ENCODE data around the gene RNF10.

The RNF10 gene

GRCh38 chr12:120488057-120488640 is 46.0 kb upstream of the RNF10 start:
- Histone ChIP-seq H4K20me1 (ENCODE audit: low read depth, low read length) (no peaks in the 10 kb centered on the region), H3K27ac (ENCODE audit: low read depth, low read length) (no peak overlapping the region), H3K79me2 (ENCODE audit: insufficient read depth, low read length) (no peaks in the 10 kb centered on the region), H3K27me3 (ENCODE audit: low read length) (no peaks in the 10 kb centered on the region), H2AFZ (ENCODE audit: low read depth, low read length, severe bottlenecking) (no peak overlapping the region), H3K4me3 (ENCODE audit: insufficient read depth, low read length, poor library complexity, severe bottlenecking) (no peak overlapping the region), H3K9me2 (replicated peaks; ENCODE audit: insufficient read depth, low read length) (no peaks in the 10 kb centered on the region), H3K4me2 (ENCODE audit: low read depth, low read length, poor library complexity, severe bottlenecking) (no peak overlapping the region), H3K9ac (ENCODE audit: low read length) (no peak overlapping the region), H3K36me3 (ENCODE audit: low read length) (no peaks in the 10 kb centered on the region), H3K9me3 (ENCODE audit: insufficient read depth, low read length) (no peaks in the 10 kb centered on the region), H3F3A (ENCODE audit: insufficient read depth) (no peaks in the 10 kb centered on the region)
- TF ChIP-seq EZH2phosphoT487 (conservative IDR thresholded peaks at IDR 0.05; ENCODE audit: low read length) (no peak), CTCF (IDR thresholded peaks at IDR 0.05; ENCODE audit: insufficient read depth, low read length, poor library complexity, severe bottlenecking) (no peak)

- Histone ChIP-seq H3K9ac (ENCODE audit: low read length) (no peak overlapping the region), H2AFZ (ENCODE audit: low read depth, low read length, severe bottlenecking) (no peak overlapping the region), H3K4me3 (ENCODE audit: insufficient read depth, low read length, poor library complexity, severe bottlenecking) (no peak overlapping the region), H3K36me3 (ENCODE audit: low read length) (no peaks in the 10 kb centered on the region), H3K4me2 (ENCODE audit: low read depth, low read length, poor library complexity, severe bottlenecking) (no peak overlapping the region), H3K27me3 (ENCODE audit: low read length) (no peaks in the 10 kb centered on the region), H3K27ac (ENCODE audit: low read depth, low read length) (no peak overlapping the region), H3K9me3 (ENCODE audit: insufficient read depth, low read length) (no peaks in the 10 kb centered on the region), H3F3A (ENCODE audit: insufficient read depth) (no peaks in the 10 kb centered on the region), H3K9me2 (replicated peaks; ENCODE audit: insufficient read depth, low read length) (no peaks in the 10 kb centered on the region), H4K20me1 (ENCODE audit: low read depth, low read length) (no peaks in the 10 kb centered on the region), H3K79me2 (ENCODE audit: insufficient read depth, low read length) (no peaks in the 10 kb centered on the region)
- no peak for TF ChIP-seq EZH2phosphoT487 (conservative IDR thresholded peaks at IDR 0.05; ENCODE audit: low read length)
- no peak for TF ChIP-seq CTCF (IDR thresholded peaks at IDR 0.05; ENCODE audit: insufficient read depth, low read length, poor library complexity, severe bottlenecking)
Observed at GRCh38 chr12:120489018-120489417, 45.1 kb upstream of the RNF10 start.

GRCh38 chr12:120490325-120490724 is 43.8 kb upstream of the RNF10 start:
- no peak for TF ChIP-seq CTCF (IDR thresholded peaks at IDR 0.05; ENCODE audit: insufficient read depth, low read length, poor library complexity, severe bottlenecking)
- no peak for TF ChIP-seq EZH2phosphoT487 (conservative IDR thresholded peaks at IDR 0.05; ENCODE audit: low read length)
- Histone ChIP-seq H3K27me3 (ENCODE audit: low read length) (no peaks in the 10 kb centered on the region), H3K79me2 (ENCODE audit: insufficient read depth, low read length) (no peaks in the 10 kb centered on the region), H3K9ac (ENCODE audit: low read length) (no peak overlapping the region), H3K9me3 (ENCODE audit: insufficient read depth, low read length) (no peaks in the 10 kb centered on the region), H3K36me3 (ENCODE audit: low read length) (no peaks in the 10 kb centered on the region), H4K20me1 (ENCODE audit: low read depth, low read length) (no peaks in the 10 kb centered on the region), H3K27ac (ENCODE audit: low read depth, low read length) (no peak overlapping the region), H3K4me2 (ENCODE audit: low read depth, low read length, poor library complexity, severe bottlenecking) (no peak overlapping the region), H3K9me2 (replicated peaks; ENCODE audit: insufficient read depth, low read length) (no peaks in the 10 kb centered on the region), H3F3A (ENCODE audit: insufficient read depth) (no peaks in the 10 kb centered on the region), H3K4me3 (ENCODE audit: insufficient read depth, low read length, poor library complexity, severe bottlenecking) (no peak overlapping the region), H2AFZ (ENCODE audit: low read depth, low read length, severe bottlenecking) (no peak overlapping the region)
